ENCODE data around the gene GNAT2. TPM values are rescaled to one million over a fixed set of nuclear protein-coding genes. Genes with fewer than 3 reads are reported as not detected.
A peak's percentile ranks its signal among the peaks of the same experiment; 100 is the strongest.

GNAT2 gene
- total RNA-seq, 1 experiment from 2014 or later: not detected

- ChIA-PET POLR2A (no interaction called here), CTCF (interaction anchor here (1.0 kb wide), 1 partner anchor 119 kb away, joined by 3 read pairs; no protein-coding TSS in a partner anchor)
- H3K4me3 ChIP-seq (ENCODE audit: low read depth, low read length): no peak overlapping the region
- Mint-ChIP-seq H3K27ac (ENCODE audit: unreplicated experiment) (no peak overlapping the region), H3K36me3 (ENCODE audit: insufficient read depth, unreplicated experiment) (no peaks in the 10 kb centered on the region), H3K27me3 (ENCODE audit: insufficient read depth, unreplicated experiment) (no peaks in the 10 kb centered on the region), H3K4me1 (ENCODE audit: low read depth, unreplicated experiment) (peaks cover 16% of the 10 kb centered on the region), H3K9me3 (ENCODE audit: unreplicated experiment) (no peaks in the 10 kb centered on the region), H3K4me3 (ENCODE audit: unreplicated experiment) (no peak overlapping the region)
- no peak for DNase-seq
- BruUV-seq (replicated peaks): no TSS peak
- H3K27me3 ChIP-seq (replicated peaks; ENCODE audit: control insufficient read depth, insufficient read depth, low read length): no peaks in the 10 kb centered on the region
- no peaks in the 10 kb centered on the region for H3K4me1 ChIP-seq
- H3K9me3 ChIP-seq: no peaks in the 10 kb centered on the region
- no peaks in the 10 kb centered on the region for H3K36me3 ChIP-seq (ENCODE audit: control insufficient read depth, insufficient read depth, low read length)
- intact Hi-C loops (cut with micrococcal nuclease; ENCODE audit: unreplicated experiment): loop anchor here (5.0 kb wide), 1 partner anchor 114 kb away; no protein-coding TSS in a partner anchor
- TF ChIP-seq CTCF (IDR thresholded peaks at IDR 0.05; ENCODE audit: insufficient read depth in 1 of 2, low read depth in 1 of 2, low read length in 1 of 2, severe bottlenecking in 1 of 2, unreplicated experiment in 1 of 2): no peak
Measured at GRCh38 chr1:109657970-109658369, 38.6 kb upstream of the GNAT2 start.

GRCh38 chr1:109657395-109657794 is 38.0 kb upstream of the GNAT2 start:
- Histone ChIP-seq H3K4me3 (ENCODE audit: low read depth, low read length) (no peak overlapping the region), H3K4me1 (no peaks in the 10 kb centered on the region), H3K36me3 (ENCODE audit: control insufficient read depth, insufficient read depth, low read length) (no peaks in the 10 kb centered on the region), H3K9me3 (no peaks in the 10 kb centered on the region), H3K27me3 (replicated peaks; ENCODE audit: control insufficient read depth, insufficient read depth, low read length) (no peaks in the 10 kb centered on the region)
- Mint-ChIP-seq H3K4me1 (ENCODE audit: low read depth, unreplicated experiment) (peaks cover 18% of the 10 kb centered on the region), H3K27me3 (ENCODE audit: insufficient read depth, unreplicated experiment) (no peaks in the 10 kb centered on the region), H3K9me3 (ENCODE audit: unreplicated experiment) (no peaks in the 10 kb centered on the region), H3K36me3 (ENCODE audit: insufficient read depth, unreplicated experiment) (no peaks in the 10 kb centered on the region), H3K4me3 (ENCODE audit: unreplicated experiment) (no peak overlapping the region), H3K27ac (ENCODE audit: unreplicated experiment) (no peak overlapping the region)
- BruUV-seq (replicated peaks): no TSS peak
- no peak for DNase-seq
- intact Hi-C loops (cut with micrococcal nuclease; ENCODE audit: unreplicated experiment): loop anchor here (5.0 kb wide), 1 partner anchor 115 kb away; no protein-coding TSS in a partner anchor
- CTCF ChIA-PET: no interaction called here
- TF ChIP-seq CTCF (IDR thresholded peaks at IDR 0.05; ENCODE audit: insufficient read depth in 1 of 2, low read depth in 1 of 2, low read length in 1 of 2, severe bottlenecking in 1 of 2, unreplicated experiment in 1 of 2): no peak
- POLR2A ChIA-PET: no interaction called here

- intact Hi-C loops (cut with micrococcal nuclease; ENCODE audit: unreplicated experiment): loop anchor here (5.0 kb wide), 1 partner anchor 116 kb away; no protein-coding TSS in a partner anchor
- Mint-ChIP-seq H3K27me3 (ENCODE audit: insufficient read depth, unreplicated experiment) (no peaks in the 10 kb centered on the region), H3K27ac (ENCODE audit: unreplicated experiment) (peak within 1 kb of the TSS; percentile 76), H3K36me3 (ENCODE audit: insufficient read depth, unreplicated experiment) (no peaks in the 10 kb centered on the region), H3K9me3 (ENCODE audit: unreplicated experiment) (no peaks in the 10 kb centered on the region), H3K4me1 (ENCODE audit: low read depth, unreplicated experiment) (peaks cover 18% of the 10 kb centered on the region), H3K4me3 (ENCODE audit: unreplicated experiment) (peak within 1 kb of the TSS; percentile 80)
- H3K4me1 ChIP-seq: no peaks in the 10 kb centered on the region
- H3K27me3 ChIP-seq (replicated peaks; ENCODE audit: control insufficient read depth, insufficient read depth, low read length): no peaks in the 10 kb centered on the region
- H3K36me3 ChIP-seq (ENCODE audit: control insufficient read depth, insufficient read depth, low read length): no peaks in the 10 kb centered on the region
- TF ChIP-seq CTCF (IDR thresholded peaks at IDR 0.05; ENCODE audit: insufficient read depth in 1 of 2, low read depth in 1 of 2, low read length in 1 of 2, severe bottlenecking in 1 of 2, unreplicated experiment in 1 of 2): no peak
- H3K4me3 ChIP-seq (ENCODE audit: low read depth, low read length): peak within 1 kb of the TSS; percentile 48
- BruUV-seq (replicated peaks): TSS peak; percentile 64
- no peaks in the 10 kb centered on the region for H3K9me3 ChIP-seq
- peak; percentile 77 to 84 for DNase-seq
- POLR2A ChIA-PET: interaction anchor here (0.5 to 0.6 kb wide), 3 partner anchors 35 to 145 kb away, joined by 3 to 10 read pairs (median 3); partner anchors contain the start of gene GNAI3
- CTCF ChIA-PET: interaction anchor here (0.7 to 1.3 kb wide), 4 partner anchors 16 to 527 kb away, joined by 3 to 6 read pairs (median 4); no protein-coding TSS in a partner anchor
Measured at GRCh38 chr1:109655615-109656519, 36.5 kb upstream of the GNAT2 start, which contains the start of gene GSTM4. Gene GSTM4 (plus strand): TSS chr1:109656099. CDS start chr1:109656390, 291 bp downstream.
